Lower leg skin (tissue), 4 donors: ENCODE results near the gene POU2AF1. TPM values are rescaled to one million over a fixed set of nuclear protein-coding genes. Genes with fewer than 3 reads are reported as not detected.
"Not testable (repeated sequence)": the region's sequence is repeated elsewhere in the genome, so short reads cannot be mapped to it uniquely, and the experiment has no call there.

Source experiments
- DNase-seq, 2 donors: peaks; one replicate each; pipeline ENCODE4 v3.0.0-alpha.2; 2019; ENCODE audit warnings: low spot score in 2 of 2
- H3K4me3 ChIP-seq: fragments of 200-600 bp; sonication (generic); 2 replicates; pipeline ENCODE4 v1.5.1; 2017; ENCODE audit warnings: mild to moderate bottlenecking, low read depth; ENCODE audit not compliant: poor library complexity, severe bottlenecking
- POLR2A ChIP-seq, 2 donors: fragments of 450-650 bp; IDR thresholded peaks; one replicate each; pipeline ENCODE4 v1.6.1; 2016 to 2017; ENCODE audit warnings: antibody characterized with exemption in 2 of 2, mild to moderate bottlenecking in 1 of 2, moderate library complexity in 1 of 2
- WGBS, 2 donors: methylation state at CpG; one replicate each; pipeline ENCODE4 v1.1.5; 2018; 5-methylcytosine and 5-hydroxymethylcytosine counted together
- intact Hi-C: fragments of 100-400 bp; cut with DNase I; formaldehyde crosslinking; loops from one replicate; pipeline ENCODE4 v1.15.0; 2023; ENCODE audit warnings: low total_unique reads
- total RNA-seq, 4 donors: library from RNA; depleted of rRNA; stranded (reverse); fragments of >200 nt; gene quantifications; one replicate each; pipeline ENCODE4 v1.1.0, GENCODE V29; 2016
- TF ChIP-seq, protein P1 (sequence below), 3 donors: fragments of 450-650 bp; IDR thresholded peaks; one replicate each; pipeline ENCODE4 v1.5.1; 2016; ENCODE audit warnings: antibody characterized with exemption in 3 of 3, mild to moderate bottlenecking in 3 of 3, moderate library complexity in 2 of 3

POU2AF1 gene
- total RNA-seq, 4 donors from 2014 or later: 0.13 TPM; not detected in 3

DNA sequence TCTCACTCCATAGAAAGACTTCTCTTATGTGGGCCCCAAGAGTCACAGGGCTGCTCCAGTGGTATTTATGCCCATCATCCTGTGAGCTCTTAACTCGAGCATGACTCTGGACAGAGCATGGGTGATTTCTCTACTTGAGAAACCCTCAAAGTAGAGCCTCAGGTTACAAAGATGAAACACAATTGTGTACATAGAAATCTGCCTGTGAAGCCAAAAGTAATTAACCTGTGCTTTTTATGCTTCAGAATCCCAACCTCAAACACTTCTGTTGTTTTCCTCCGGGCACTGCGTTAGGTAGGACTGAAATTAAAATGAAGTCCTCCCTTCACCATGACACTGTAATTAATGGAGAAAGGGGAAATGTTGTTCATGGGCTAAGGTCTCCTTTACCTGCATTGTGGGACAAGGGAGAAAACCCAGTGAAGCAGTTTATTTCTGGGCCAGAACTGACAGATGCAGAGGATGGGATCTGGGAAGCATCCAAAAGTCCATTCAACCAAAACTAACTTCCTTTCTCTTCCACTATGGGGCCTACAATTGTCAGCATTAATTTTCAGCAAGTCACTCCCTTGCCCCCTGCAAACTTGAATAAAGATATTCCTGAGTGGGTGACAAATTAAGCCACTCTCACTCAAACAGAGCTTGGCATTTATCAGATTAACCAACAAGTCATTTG is 24.1 kb upstream of the POU2AF1 start:
- 84 to 86% methylated on average over 3 of the region's 3 CpGs for WGBS, 2 donors
- intact Hi-C loops: no loop called here
- no peak for TF ChIP-seq POLR2A (IDR thresholded peaks at IDR 0.05)
- TF ChIP-seq, protein P1, sequence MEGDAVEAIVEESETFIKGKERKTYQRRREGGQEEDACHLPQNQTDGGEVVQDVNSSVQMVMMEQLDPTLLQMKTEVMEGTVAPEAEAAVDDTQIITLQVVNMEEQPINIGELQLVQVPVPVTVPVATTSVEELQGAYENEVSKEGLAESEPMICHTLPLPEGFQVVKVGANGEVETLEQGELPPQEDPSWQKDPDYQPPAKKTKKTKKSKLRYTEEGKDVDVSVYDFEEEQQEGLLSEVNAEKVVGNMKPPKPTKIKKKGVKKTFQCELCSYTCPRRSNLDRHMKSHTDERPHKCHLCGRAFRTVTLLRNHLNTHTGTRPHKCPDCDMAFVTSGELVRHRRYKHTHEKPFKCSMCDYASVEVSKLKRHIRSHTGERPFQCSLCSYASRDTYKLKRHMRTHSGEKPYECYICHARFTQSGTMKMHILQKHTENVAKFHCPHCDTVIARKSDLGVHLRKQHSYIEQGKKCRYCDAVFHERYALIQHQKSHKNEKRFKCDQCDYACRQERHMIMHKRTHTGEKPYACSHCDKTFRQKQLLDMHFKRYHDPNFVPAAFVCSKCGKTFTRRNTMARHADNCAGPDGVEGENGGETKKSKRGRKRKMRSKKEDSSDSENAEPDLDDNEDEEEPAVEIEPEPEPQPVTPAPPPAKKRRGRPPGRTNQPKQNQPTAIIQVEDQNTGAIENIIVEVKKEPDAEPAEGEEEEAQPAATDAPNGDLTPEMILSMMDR (IDR thresholded peaks at IDR 0.05): no peak
- peak in 1 of 2 donors; percentile 17 for DNase-seq
- H3K4me3 ChIP-seq: no peak overlapping the region

DNA sequence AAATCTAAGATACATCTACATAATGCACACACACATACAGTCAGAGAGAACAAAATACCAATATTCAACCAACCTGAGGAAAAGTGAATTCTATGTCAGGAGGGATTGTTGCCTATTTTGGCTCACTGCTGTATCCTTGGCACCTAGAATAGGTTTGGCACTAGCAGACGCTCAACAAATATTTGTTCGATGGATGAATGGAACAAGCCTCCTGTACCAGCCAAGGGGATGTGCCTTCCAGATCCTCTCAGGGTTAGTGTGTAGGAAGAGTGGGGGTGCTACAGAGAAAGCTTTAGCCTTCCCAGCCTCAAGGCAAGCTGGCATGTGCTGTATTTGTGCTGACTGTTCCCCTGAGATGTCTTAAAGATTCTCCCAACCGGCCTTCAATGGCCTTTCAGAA is 23.3 kb upstream of the POU2AF1 start:
- TF ChIP-seq, protein P1 (IDR thresholded peaks at IDR 0.05): no peak
- TF ChIP-seq POLR2A (IDR thresholded peaks at IDR 0.05): no peak
- peak in 1 of 2 donors; percentile 12 for DNase-seq
- WGBS, 2 donors: 38 to 45% methylated on average over 3 of the region's 3 CpGs

DNA sequence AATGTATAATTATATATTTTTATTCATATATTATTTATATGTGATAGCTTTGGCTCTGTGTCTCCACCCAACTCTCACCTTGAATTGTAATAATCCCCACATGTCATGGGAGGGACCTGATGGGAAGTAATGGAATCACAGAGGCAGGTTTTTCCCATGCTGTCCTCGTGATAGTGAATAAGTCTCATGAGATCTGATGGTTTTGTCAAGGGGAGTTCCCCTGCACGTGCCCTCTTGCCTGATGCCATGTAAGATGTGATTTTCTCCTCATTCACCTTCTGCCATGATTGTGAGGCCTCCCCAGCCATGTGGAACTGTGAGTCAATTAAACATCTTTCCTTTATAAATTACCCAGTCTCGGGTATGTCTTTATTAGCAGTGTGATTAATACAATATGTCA is 22.9 kb upstream of the POU2AF1 start:
- peak in 1 of 2 donors; percentile 7 for DNase-seq
- intact Hi-C loops, H3K4me3 ChIP-seq: not testable (repeated sequence)
- WGBS, 2 donors: 56 to 65% methylated on average over 3 of the region's 3 CpGs

More for the DNA sequence above, 23.3 kb upstream of the POU2AF1 start:
- no peak overlapping the region for H3K4me3 ChIP-seq
- intact Hi-C loops: no loop called here

DNA sequence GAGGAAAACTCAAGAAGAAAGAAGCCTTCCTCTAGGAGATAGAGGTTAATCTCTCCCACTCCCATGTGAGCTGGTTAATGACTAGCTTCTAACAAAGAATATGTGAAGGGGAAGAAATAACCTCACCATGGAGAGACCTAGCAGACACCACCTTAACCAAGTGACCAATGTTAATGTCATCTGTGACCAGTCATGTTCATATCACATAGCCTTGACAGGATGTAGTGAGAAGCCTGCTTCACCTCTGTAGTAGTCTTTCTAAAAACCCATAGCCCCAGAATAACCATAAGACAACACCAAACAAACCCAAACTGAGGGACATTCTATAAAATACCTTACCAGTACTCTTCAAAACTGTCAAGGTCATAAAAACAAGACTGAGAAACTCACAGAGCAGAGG is 21.5 kb upstream of the POU2AF1 start:
- intact Hi-C loops: no loop called here
- no peak for DNase-seq
- no peak for TF ChIP-seq POLR2A (IDR thresholded peaks at IDR 0.05)
- TF ChIP-seq, protein P1 (IDR thresholded peaks at IDR 0.05): no peak
- no peak overlapping the region for H3K4me3 ChIP-seq

DNA sequence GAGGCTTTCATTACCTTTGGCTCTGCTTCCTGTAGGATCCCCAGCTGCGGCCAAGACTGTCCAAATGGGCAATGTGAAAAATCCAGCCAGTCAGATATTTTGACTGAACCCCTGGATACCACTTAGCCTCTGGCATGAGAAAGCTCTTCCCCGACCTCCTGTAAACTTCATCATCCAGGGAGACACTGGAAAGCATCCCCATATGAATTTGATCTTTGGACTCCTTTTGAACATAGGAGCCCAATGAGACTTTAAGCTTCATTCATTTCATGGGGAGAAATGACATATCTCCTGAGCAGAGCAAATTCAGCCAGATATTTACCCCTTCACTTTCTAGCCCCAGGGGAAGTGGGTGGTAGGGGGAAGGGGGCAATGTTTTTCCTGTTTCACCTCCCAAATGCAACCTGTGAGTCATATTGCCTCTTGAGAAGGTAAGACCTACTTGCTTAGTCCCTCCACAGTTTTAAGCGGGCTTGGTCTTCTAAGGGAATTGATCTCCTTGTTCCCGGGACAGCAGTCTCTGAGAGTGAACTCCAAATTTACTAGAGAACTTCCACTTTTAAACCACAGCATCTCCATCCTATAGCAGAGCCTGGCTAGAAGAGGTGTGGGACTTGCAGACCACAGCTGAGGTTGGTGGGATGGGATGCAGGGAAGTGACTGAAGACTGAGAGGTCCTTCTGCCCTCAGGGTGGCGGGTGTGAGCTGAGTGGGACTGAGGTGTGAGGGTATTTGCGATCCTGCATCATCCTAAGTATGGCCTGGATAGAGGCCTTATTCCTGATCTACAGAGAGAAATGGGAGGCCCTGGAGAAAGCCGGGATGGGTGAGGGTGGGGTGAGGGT is 20.3 kb upstream of the POU2AF1 start:
- TF ChIP-seq, protein P1 (IDR thresholded peaks at IDR 0.05): no peak
- no peak for TF ChIP-seq POLR2A (IDR thresholded peaks at IDR 0.05)
- WGBS, 2 donors: 95 to 98% methylated on average over 7 of the region's 7 CpGs
- DNase-seq: peak in 1 of 2 donors; percentile 57
- intact Hi-C loops: no loop called here
- H3K4me3 ChIP-seq: no peak overlapping the region

DNA sequence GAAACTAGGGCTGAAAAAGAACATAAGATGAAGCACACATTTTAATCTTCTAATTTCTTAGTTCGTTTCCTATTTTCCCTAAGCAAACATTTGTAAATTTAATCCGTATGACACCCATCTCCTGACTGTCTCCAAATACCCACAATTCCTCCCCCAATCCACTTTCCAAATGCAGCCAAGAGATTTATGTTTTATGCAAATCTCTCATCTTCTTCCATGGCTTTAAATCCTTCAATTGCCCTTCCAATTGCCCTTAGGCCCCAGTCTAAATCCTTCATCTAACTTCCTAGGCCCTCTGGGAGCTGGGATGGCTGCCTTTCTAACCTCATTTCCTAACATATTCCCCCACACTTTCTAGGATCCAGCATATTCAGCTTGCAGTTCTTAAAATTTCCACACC is 18.0 kb upstream of the POU2AF1 start:
- intact Hi-C loops: no loop called here
- H3K4me3 ChIP-seq: no peak overlapping the region
- peak in 1 of 2 donors; percentile 12 for DNase-seq
- 42 to 49% methylated on average over 2 of the region's 2 CpGs for WGBS, 2 donors
- TF ChIP-seq POLR2A (IDR thresholded peaks at IDR 0.05): no peak
- TF ChIP-seq, protein P1 (IDR thresholded peaks at IDR 0.05): no peak
